Astrocyte (in vitro differentiated cells and primary cell): Measurements from ENCODE around the gene PLA2G4A.

Source experiments
- CTCF ChIP-seq: IDR thresholded peaks from 2 replicates; pipeline ENCODE4 v1.5.1; 2011; ENCODE audit warnings: low read depth, mild to moderate bottlenecking, inconsistent platforms, low read length, moderate library complexity; ENCODE audit not compliant: insufficient read depth
- EZH2 ChIP-seq: IDR thresholded peaks from 2 replicates; pipeline ENCODE4 v1.6.1; 2012; ENCODE audit warnings: mild to moderate bottlenecking, low read length, inconsistent platforms; ENCODE audit not compliant: insufficient read depth

GRCh38 chr1:186845576-186846210, 16.9 kb downstream of the PLA2G4A start:
- TF ChIP-seq CTCF (no peak), EZH2 (no peak)
